Stomach smooth muscle (tissue), 2 donors: ENCODE results near the gene SPG7.

ENCODE experiments used
- H3K27ac ChIP-seq: one replicate; pipeline ENCODE4 v1.7.0; 2013; ENCODE audit warnings: mild to moderate bottlenecking, low read length, inconsistent platforms
- H3K27me3 ChIP-seq, 2 donors: one replicate each; pipeline ENCODE4 v1.7.0; 2013; ENCODE audit warnings: low read length in 2 of 2; ENCODE audit not compliant: insufficient read depth in 2 of 2, control insufficient read depth in 1 of 2
- H3K36me3 ChIP-seq, 2 donors: one replicate each; pipeline ENCODE4 v1.7.0; 2013; ENCODE audit warnings: low read length in 2 of 2; ENCODE audit not compliant: control insufficient read depth in 2 of 2, insufficient read depth in 2 of 2
- H3K4me1 ChIP-seq: one replicate; pipeline ENCODE4 v1.7.0; 2013; ENCODE audit warnings: low read length; ENCODE audit not compliant: control insufficient read depth, insufficient read depth
- H3K4me3 ChIP-seq, 2 donors: one replicate each; pipeline ENCODE4 v1.7.0; 2013; ENCODE audit warnings: low read length in 2 of 2
- H3K9ac ChIP-seq, 2 donors: one replicate each; pipeline ENCODE4 v1.7.0; 2013; ENCODE audit warnings: low read length in 2 of 2, mild to moderate bottlenecking in 1 of 2
- H3K9me3 ChIP-seq, 2 donors: one replicate each; pipeline ENCODE4 v1.7.0; 2013; ENCODE audit warnings: low read length in 2 of 2; ENCODE audit not compliant: control insufficient read depth in 2 of 2
- donor health status: healthy.
- donor health status: Pancreatic carcinoma.

Gene SPG7

DNA sequence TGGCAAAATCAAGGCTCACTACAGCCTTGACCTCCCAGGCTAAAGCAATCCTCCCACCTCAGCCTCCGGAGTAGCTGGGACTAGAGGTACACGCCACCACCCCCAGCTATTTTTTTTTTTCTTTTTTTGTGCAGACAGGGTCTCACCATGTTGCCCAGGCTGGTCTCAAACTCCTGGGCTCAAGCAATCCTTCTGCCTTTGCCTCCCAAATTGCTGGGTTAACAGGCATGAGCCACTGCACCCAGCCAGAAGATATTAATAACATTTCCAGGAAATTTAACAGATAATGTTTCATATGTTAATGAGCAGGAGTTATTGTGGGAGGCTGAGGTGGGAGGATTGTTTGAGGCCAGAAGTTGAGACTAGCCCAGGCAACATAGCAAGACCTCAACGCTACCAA is 8.4 kb upstream of the SPG7 start:
- Histone ChIP-seq H3K4me3 (no peak overlapping the region), H3K36me3 (peaks cover 0 to 4% of the 10 kb centered on the region in 2 donors), H3K27me3 (no peaks in the 10 kb centered on the region), H3K9ac (no peak overlapping the region), H3K27ac (no peak overlapping the region), H3K4me1 (no peaks in the 10 kb centered on the region), H3K9me3 (no peaks in the 10 kb centered on the region)

DNA sequence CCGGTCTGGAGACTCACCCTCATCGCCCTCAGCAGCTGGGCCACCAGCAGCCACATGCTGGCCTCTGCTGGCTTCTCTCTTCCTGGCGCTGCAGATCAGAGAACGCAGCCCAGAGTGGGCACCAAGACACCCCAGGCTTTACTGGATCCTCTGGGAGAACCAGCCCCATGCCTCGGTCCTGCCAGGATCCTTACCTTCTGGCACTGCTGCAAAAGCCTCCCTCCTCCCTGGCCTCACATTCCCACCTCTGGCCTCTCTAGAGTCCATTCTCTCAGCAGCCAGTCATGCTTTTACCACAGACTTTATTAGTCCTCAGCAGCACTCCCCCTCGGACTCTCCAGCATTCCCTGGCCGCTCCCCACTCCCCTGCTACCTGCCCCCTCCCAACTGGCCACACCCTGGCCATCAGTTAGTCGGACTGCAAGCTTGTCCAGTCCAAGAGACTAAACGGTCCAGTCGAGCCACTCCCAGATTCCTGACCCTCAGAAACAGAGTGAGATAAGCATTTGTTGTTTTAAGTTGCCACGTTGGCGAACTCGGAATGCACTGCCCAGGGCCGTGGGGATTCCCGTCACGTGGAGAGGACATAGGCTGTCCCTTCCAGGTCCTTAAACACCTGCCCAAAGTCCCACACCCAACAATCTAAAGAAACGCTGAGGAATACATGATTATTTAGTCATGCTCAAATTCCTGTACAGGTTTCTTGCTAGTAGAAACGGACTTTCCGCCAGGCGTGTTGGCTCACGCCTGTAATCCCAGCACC is 5.9 kb upstream of the SPG7 start:
- no peaks in the 10 kb centered on the region for H3K27me3 ChIP-seq
- H3K9me3 ChIP-seq, result no peaks in the 10 kb centered on the region
- no peak overlapping the region for H3K9ac ChIP-seq
- H3K36me3 ChIP-seq, result peaks cover 0 to 4% of the 10 kb centered on the region in 2 donors
- H3K27ac ChIP-seq, result no peak overlapping the region
- H3K4me1 ChIP-seq, result peaks cover 18% of the 10 kb centered on the region
- H3K4me3 ChIP-seq, result no peak overlapping the region

DNA sequence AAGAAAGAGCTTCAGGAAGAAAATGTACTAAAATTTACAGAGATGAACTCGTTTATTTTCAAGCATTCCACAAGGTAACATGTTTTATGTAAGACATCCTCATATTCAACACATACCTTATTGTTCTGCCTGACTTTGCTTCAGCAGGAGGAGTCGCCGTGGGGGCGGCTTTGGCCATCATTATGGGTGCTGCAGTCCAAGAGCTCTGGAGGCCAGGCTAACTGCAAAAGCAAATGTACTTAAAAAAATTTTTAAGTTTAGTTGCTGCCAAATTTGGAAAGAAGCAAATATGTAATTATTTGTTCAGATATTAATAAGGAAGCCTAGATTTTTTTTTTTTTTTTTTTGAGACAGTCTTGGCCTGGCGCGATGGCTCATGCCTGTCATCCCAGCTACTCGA is 4.1 kb upstream of the SPG7 start:
- H3K27me3 ChIP-seq, result no peaks in the 10 kb centered on the region
- peaks cover 31% of the 10 kb centered on the region for H3K4me1 ChIP-seq
- no peaks in the 10 kb centered on the region for H3K9me3 ChIP-seq
- H3K4me3 ChIP-seq, result no peak overlapping the region
- no peak overlapping the region for H3K27ac ChIP-seq
- H3K36me3 ChIP-seq, result no peaks in the 10 kb centered on the region
- H3K9ac ChIP-seq, result no peak overlapping the region

DNA sequence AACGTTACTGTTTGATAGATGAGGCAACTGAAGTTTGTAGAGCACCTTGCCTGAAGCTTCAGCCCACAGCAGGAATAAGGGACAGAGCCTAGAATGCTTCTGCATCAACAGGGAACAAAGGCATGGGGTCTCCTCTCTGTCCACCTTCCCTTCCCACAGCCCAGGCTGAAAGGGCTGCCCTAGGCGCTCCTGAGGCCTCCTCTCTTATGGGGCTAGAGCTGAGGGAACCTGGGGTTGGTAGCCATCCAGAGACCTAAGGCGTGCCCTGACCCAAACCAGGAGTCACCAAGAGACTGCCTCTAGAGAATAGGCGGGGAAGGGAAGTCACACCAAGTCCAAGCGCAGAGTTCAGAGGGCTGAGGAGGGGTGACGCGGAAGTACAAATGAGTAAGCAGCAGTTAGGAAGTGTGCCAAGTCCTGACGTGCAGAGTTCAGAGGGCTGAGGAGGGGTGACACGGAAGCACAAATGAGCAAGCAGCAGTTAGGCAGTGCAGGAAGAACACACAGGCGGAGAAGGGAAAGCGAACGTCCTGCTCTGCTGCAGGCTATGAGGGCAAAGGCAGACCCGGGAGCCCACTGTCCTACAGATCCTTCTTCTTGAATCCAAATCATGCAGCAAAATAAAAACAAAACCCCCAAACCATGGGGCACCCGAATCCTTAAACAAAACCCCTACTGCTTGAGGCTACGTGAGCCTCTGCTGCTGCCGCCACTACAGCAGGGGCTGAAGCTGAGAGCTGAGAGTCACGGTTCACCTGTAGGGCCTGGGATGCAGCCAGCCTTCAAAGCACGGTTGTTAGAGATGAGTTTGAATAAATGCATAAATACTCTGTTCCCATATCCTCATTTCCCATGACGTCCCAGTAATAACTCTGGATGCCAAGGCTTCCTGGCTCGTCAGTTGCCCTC is 2.7 kb upstream of the SPG7 start:
- H3K9me3 ChIP-seq, result no peaks in the 10 kb centered on the region
- H3K27me3 ChIP-seq, result no peaks in the 10 kb centered on the region
- peaks cover 38% of the 10 kb centered on the region for H3K4me1 ChIP-seq
- H3K4me3 ChIP-seq, result peak overlapping the region in 1 of 2 donors; percentile 35
- peaks cover 1 to 2% of the 10 kb centered on the region in 2 donors for H3K36me3 ChIP-seq
- H3K9ac ChIP-seq, result no peak overlapping the region
- peak overlapping the region; percentile 53 for H3K27ac ChIP-seq

DNA sequence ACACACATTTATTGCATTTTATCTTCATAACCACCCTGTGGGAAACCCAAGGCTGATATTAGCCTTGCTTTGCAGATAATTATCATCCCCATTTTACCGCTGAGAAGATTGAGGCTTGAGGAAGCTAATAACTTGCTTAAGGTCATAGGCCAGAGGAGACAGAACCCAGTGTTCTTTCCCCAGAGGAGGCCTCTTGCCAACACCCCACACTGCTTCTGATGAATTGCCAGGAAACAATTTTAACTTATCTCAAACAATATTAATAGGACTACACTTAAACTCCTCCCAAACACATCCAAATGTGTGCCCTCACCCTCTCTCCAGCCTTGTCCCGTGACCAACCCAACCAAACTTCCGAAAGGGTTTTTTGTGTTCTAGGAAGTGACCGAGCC is 2.1 kb upstream of the SPG7 start:
- H3K4me3 ChIP-seq, result peak overlapping the region in 1 of 2 donors; percentile 35
- H3K36me3 ChIP-seq, result peaks cover 5 to 6% of the 10 kb centered on the region in 2 donors
- no peaks in the 10 kb centered on the region for H3K27me3 ChIP-seq
- no peaks in the 10 kb centered on the region for H3K9me3 ChIP-seq
- H3K4me1 ChIP-seq, result peaks cover 38% of the 10 kb centered on the region
- no peak overlapping the region for H3K27ac ChIP-seq
- no peak overlapping the region for H3K9ac ChIP-seq

DNA sequence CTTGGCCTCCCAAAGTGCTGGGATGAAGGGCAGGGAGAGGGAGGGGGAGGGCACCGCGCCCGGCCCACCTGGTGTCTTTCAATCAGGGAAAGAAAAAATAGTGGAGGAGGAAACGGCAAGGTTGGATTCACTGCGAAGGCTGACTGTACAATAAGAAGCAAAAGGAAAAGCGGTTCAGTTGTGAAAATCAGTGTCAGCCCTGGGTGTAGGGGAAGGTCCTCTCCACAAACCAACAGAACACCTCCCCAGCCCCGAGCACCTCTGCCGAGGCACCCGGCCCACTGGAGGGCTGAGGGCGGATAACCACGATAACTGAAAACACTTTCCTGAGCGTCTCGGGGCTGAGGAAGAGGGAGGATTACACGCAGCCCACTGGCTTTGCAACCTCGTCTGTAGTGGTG is 1.4 kb upstream of the SPG7 start:
- Histone ChIP-seq H3K4me3 (peak overlapping the region; percentile 85 to 88), H3K36me3 (peaks cover 6 to 11% of the 10 kb centered on the region in 2 donors), H3K27ac (no peak overlapping the region), H3K9ac (peak overlapping the region in 1 of 2 donors; percentile 75), H3K27me3 (no peaks in the 10 kb centered on the region), H3K9me3 (no peaks in the 10 kb centered on the region), H3K4me1 (peaks cover 38% of the 10 kb centered on the region)

DNA sequence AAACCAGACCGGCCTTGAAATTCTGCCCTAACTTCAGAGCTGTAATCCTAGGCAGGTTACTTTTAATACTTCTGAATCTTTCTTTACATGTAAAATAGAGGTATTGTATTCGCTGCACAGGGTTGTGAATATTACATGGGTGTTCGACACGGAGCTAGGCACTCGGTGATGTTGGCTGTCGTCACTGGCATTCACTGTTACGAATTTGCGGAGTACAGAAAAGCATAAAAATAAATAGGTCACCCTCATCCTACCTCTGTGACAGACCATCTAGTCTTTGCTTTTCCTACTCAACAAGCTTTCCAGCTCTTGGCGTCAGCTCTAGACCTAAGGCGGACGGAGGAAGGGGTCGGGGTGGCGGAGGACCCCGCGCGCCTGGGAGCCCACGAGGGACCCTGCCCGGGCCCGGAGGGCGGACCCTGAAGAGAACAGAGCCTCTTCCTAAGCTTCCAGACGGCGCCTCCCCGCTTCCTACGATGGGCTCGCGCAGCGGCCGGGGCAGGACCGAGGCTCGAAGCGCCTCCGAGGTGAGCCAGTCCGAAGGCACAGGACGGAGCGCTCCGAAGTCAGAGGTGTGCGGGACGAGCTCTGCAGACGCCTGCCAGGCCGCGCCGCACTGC is 879 bp upstream of the SPG7 start:
- no peaks in the 10 kb centered on the region for H3K27me3 ChIP-seq
- H3K4me3 ChIP-seq, result peak overlapping the region; percentile 85 to 88
- no peaks in the 10 kb centered on the region for H3K9me3 ChIP-seq
- peak overlapping the region; percentile 77 for H3K27ac ChIP-seq
- H3K9ac ChIP-seq, result peak overlapping the region; percentile 75 to 84
- H3K36me3 ChIP-seq, result peaks cover 7 to 11% of the 10 kb centered on the region in 2 donors
- peaks cover 38% of the 10 kb centered on the region for H3K4me1 ChIP-seq

DNA sequence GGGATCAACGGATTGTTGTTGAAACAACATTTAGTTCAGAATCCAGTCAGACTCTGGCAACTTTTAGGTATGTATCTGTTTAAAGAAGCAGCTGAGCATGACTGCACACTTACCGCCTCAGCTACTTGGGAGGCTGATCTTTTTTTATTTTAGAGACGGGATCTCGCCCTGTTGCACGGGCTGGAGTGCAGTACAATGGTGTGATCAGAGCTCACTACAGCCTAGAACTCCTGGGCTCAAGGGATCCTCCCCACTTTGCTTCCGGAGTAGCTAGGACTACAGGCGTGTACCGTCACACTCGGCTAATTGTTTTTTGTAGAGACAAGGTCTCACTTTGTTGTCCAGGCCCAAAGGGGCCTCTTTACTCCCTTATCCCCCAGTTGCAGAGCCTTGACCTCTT is 2.3 kb downstream of the SPG7 start:
- Histone ChIP-seq H3K9ac (no peak overlapping the region), H3K27ac (no peak overlapping the region), H3K4me3 (no peak overlapping the region), H3K27me3 (no peaks in the 10 kb centered on the region), H3K36me3 (peaks cover 19 to 21% of the 10 kb centered on the region in 2 donors), H3K9me3 (no peaks in the 10 kb centered on the region), H3K4me1 (peaks cover 34% of the 10 kb centered on the region)

DNA sequence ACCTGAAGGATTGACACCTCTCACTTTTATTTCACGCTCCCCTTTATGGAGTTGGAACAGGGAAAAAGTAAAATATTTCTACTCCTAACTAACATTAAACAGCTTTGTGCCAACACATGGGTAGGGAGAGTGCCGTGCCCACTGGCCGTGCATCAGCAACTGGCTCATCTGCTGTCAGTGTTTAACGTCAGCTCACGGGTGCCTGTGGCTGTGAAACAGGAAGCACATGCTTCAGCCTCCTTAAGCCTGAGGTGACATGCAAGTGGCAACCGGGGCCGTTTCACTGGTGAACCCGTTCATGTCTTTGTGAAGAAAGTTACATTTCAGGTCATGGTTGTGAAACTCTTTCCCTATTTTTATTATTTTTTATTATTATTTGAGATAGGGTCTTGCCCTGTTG is 3.2 kb downstream of the SPG7 start:
- peaks cover 19 to 23% of the 10 kb centered on the region in 2 donors for H3K36me3 ChIP-seq
- no peaks in the 10 kb centered on the region for H3K9me3 ChIP-seq
- H3K9ac ChIP-seq, result no peak overlapping the region
- no peak overlapping the region for H3K27ac ChIP-seq
- H3K4me1 ChIP-seq, result peaks cover 26% of the 10 kb centered on the region
- no peak overlapping the region for H3K4me3 ChIP-seq
- no peaks in the 10 kb centered on the region for H3K27me3 ChIP-seq

DNA sequence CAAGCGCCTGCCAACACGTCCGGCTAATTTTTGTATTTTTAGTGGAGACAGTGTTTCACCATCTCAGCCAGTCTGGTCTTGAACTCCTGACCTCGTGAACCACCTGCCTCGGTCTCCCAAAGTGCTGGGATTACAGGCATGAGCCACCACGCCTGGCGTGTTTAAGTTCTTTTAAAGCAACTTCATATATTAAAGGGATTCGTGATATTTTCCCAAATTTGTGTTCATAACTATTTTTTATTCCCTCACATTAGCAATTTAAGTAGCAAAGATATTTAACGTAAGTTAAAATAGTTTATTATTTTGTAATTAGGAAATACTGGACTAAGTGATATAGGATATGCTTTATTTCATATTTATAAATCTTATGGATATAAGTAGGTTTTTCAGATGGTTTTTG is 4.2 kb downstream of the SPG7 start:
- Histone ChIP-seq H3K4me3 (no peak overlapping the region), H3K27ac (no peak overlapping the region), H3K36me3 (peaks cover 25 to 30% of the 10 kb centered on the region in 2 donors), H3K4me1 (peaks cover 18% of the 10 kb centered on the region), H3K27me3 (no peaks in the 10 kb centered on the region), H3K9me3 (no peaks in the 10 kb centered on the region), H3K9ac (no peak overlapping the region)
